Smooth muscle cell (in vitro differentiated cells): ENCODE data around the gene PTBP2. TPM values are rescaled to one million over a fixed set of nuclear protein-coding genes. Genes with fewer than 3 reads are reported as not detected.
"Not testable (repeated sequence)": the region's sequence is repeated elsewhere in the genome, so short reads cannot be mapped to it uniquely, and the experiment has no call there.

Experiments used
- DNase-seq: peaks from one replicate; lab custom pipeline; 2025; ENCODE audit not compliant: unreplicated experiment; lab: John Stamatoyannopoulos, UW
- H2AFZ ChIP-seq: fragments of 200-600 bp; sonication (generic); 2 replicates; pipeline ENCODE4 v1.6.0; 2016; ENCODE audit warnings: antibody characterized with exemption, low read depth, mild to moderate bottlenecking
- H3F3A ChIP-seq: fragments of 200-600 bp; sonication (generic); 2 replicates; pipeline ENCODE4 v1.6.0; 2017; ENCODE audit warnings: antibody characterized with exemption, low read depth
- H3K27ac ChIP-seq: fragments of 200-600 bp; sonication (generic); 2 replicates; pipeline ENCODE4 v1.5.1; 2016; ENCODE audit warnings: low read depth, mild to moderate bottlenecking
- H3K27me3 ChIP-seq: fragments of 200-600 bp; sonication (generic); 2 replicates; pipeline ENCODE4 v1.6.1; 2016; ENCODE audit warnings: low read depth, mild to moderate bottlenecking
- H3K36me3 ChIP-seq: fragments of 200-600 bp; sonication (generic); 2 replicates; pipeline ENCODE4 v1.5.1; 2016; ENCODE audit warnings: low read depth
- H3K4me1 ChIP-seq: fragments of 200-600 bp; sonication (generic); 2 replicates; pipeline ENCODE4 v1.5.1; 2016; ENCODE audit warnings: low read depth
- H3K4me2 ChIP-seq: fragments of 200-600 bp; sonication (generic); 2 replicates; pipeline ENCODE4 v1.6.0; 2016; ENCODE audit warnings: mild to moderate bottlenecking
- H3K4me3 ChIP-seq: fragments of 200-600 bp; sonication (generic); 2 replicates; pipeline ENCODE4 v1.5.1; 2016; ENCODE audit warnings: mild to moderate bottlenecking
- H3K79me2 ChIP-seq: fragments of 200-600 bp; sonication (generic); 2 replicates; pipeline ENCODE4 v1.6.0; 2016; ENCODE audit warnings: low read depth, mild to moderate bottlenecking
- H3K9ac ChIP-seq: fragments of 200-600 bp; sonication (generic); 2 replicates; pipeline ENCODE4 v1.6.0; 2016; ENCODE audit warnings: low read depth
- H3K9me3 ChIP-seq: fragments of 200-600 bp; sonication (generic); replicated peaks from 2 replicates; pipeline ENCODE4 v1.5.1; 2016; ENCODE audit warnings: low read depth
- H4K20me1 ChIP-seq: fragments of 200-600 bp; sonication (generic); 2 replicates; pipeline ENCODE4 v1.6.0; 2016; ENCODE audit warnings: low read depth
- WGBS: methylation state at CpG from one replicate; pipeline ENCODE4 v1.1.7; 2016; ENCODE audit warnings: low lambda C conversion rate; 5-methylcytosine and 5-hydroxymethylcytosine counted together
- polyA plus RNA-seq: library from polyadenylated mRNA; unstranded; fragments of >200 nt; fragmentation: Nextera tagmentation; extraction: Ambion mirVana; gene quantifications from 2 replicates; pipeline ENCODE4 v1.2.1, GENCODE V29; 2016
- total RNA-seq: library from RNA; depleted of rRNA; stranded (reverse); fragments of >200 nt; gene quantifications from 2 replicates; pipeline ENCODE4 v1.2.3, GENCODE V29; 2014
- TF ChIP-seq, protein P1 (sequence below): fragments of 200-600 bp; sonication (generic); IDR thresholded peaks from 2 replicates; pipeline ENCODE4 v1.5.1; 2017; ENCODE audit warnings: borderline replicate concordance, mild to moderate bottlenecking, antibody characterized with exemption; ENCODE audit not compliant: insufficient read depth, poor library complexity, severe bottlenecking

The PTBP2 gene
- total and polyA plus RNA-seq, 2 experiments from 2014 or later: 3.3 to 69.7 TPM

GRCh38 chr1:96748078-96748477, 26.5 kb downstream of the PTBP2 start:
- Histone ChIP-seq H3K79me2 (peaks cover 95% of the 10 kb centered on the region), H3F3A (no peaks in the 10 kb centered on the region), H3K36me3 (peaks cover 14% of the 10 kb centered on the region), H3K27ac (no peak overlapping the region), H3K9ac (no peak overlapping the region), H2AFZ (no peak overlapping the region), H3K9me3 (no peaks in the 10 kb centered on the region), H3K4me3 (no peak overlapping the region), H3K4me1 (peaks cover 22% of the 10 kb centered on the region), H3K27me3 (no peaks in the 10 kb centered on the region), H3K4me2 (no peak overlapping the region), H4K20me1 (peaks cover 95% of the 10 kb centered on the region)
- no peak for DNase-seq
- TF ChIP-seq, protein P1, sequence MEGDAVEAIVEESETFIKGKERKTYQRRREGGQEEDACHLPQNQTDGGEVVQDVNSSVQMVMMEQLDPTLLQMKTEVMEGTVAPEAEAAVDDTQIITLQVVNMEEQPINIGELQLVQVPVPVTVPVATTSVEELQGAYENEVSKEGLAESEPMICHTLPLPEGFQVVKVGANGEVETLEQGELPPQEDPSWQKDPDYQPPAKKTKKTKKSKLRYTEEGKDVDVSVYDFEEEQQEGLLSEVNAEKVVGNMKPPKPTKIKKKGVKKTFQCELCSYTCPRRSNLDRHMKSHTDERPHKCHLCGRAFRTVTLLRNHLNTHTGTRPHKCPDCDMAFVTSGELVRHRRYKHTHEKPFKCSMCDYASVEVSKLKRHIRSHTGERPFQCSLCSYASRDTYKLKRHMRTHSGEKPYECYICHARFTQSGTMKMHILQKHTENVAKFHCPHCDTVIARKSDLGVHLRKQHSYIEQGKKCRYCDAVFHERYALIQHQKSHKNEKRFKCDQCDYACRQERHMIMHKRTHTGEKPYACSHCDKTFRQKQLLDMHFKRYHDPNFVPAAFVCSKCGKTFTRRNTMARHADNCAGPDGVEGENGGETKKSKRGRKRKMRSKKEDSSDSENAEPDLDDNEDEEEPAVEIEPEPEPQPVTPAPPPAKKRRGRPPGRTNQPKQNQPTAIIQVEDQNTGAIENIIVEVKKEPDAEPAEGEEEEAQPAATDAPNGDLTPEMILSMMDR: no peak
- WGBS: 93% methylated on average over 3 of the region's 3 CpGs

DNA sequence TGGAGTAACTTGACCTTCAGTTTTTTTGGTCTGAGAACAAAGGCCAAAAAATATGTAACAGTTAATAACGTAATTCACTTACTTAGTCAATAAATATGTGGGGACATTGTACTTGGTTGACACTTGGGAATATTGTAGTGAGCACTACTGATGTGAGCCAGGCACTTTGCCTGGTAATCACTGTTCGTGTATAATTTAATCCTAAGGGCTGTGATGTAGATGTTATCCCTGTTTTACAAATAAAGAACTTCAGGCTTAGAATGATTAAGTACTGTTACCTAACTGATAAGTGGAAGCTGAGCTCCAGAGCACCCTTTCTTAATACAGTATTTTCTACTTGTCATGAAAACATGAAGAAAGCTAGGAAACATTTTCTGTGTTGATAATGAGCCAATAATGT, 28.0 kb downstream of the PTBP2 start:
- peaks cover 82% of the 10 kb centered on the region for H4K20me1 ChIP-seq
- WGBS: 72% methylated on average over 2 of the region's 2 CpGs
- H3F3A ChIP-seq: no peaks in the 10 kb centered on the region
- peaks cover 22% of the 10 kb centered on the region for H3K4me1 ChIP-seq
- no peak overlapping the region for H2AFZ ChIP-seq
- H3K4me3 ChIP-seq: no peak overlapping the region
- no peak overlapping the region for H3K4me2 ChIP-seq
- DNase-seq: no peak
- H3K36me3 ChIP-seq: peaks cover 14% of the 10 kb centered on the region
- no peaks in the 10 kb centered on the region for H3K9me3 ChIP-seq
- no peaks in the 10 kb centered on the region for H3K27me3 ChIP-seq
- peaks cover 83% of the 10 kb centered on the region for H3K79me2 ChIP-seq
- TF ChIP-seq, protein P1: no peak
- H3K27ac ChIP-seq: no peak overlapping the region
- H3K9ac ChIP-seq: no peak overlapping the region

DNA sequence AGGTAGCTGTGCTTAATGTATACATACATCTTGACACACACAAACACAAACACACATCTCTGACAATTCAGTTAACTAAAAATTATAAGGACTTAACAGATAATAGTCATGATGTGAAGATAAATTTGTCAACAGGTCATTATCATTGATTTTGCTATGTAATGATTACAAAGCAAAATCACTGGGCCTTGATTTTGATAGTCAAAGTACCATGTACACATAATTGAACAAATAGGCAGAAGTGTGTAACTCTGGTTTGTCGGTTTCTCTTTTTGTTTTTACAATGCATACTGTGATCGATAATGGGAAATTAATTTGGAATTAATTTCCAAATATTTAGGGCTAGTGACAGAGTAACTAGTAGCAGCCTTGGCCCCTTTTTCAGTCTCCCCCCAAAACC, 30.8 kb downstream of the PTBP2 start:
- no peaks in the 10 kb centered on the region for H3K9me3 ChIP-seq
- no peak overlapping the region for H3K4me2 ChIP-seq
- 99% methylated on average over 2 of the region's 2 CpGs for WGBS
- no peak for DNase-seq
- H3K9ac ChIP-seq: no peak overlapping the region
- TF ChIP-seq, protein P1: no peak
- peaks cover 18% of the 10 kb centered on the region for H3K4me1 ChIP-seq
- H3K36me3 ChIP-seq: peaks cover 23% of the 10 kb centered on the region
- H3K27me3 ChIP-seq: no peaks in the 10 kb centered on the region
- no peak overlapping the region for H3K27ac ChIP-seq
- H4K20me1 ChIP-seq: peaks cover 55% of the 10 kb centered on the region
- H3K79me2 ChIP-seq: peaks cover 62% of the 10 kb centered on the region
- H3F3A ChIP-seq: no peaks in the 10 kb centered on the region
- no peak overlapping the region for H3K4me3 ChIP-seq
- no peak overlapping the region for H2AFZ ChIP-seq

DNA sequence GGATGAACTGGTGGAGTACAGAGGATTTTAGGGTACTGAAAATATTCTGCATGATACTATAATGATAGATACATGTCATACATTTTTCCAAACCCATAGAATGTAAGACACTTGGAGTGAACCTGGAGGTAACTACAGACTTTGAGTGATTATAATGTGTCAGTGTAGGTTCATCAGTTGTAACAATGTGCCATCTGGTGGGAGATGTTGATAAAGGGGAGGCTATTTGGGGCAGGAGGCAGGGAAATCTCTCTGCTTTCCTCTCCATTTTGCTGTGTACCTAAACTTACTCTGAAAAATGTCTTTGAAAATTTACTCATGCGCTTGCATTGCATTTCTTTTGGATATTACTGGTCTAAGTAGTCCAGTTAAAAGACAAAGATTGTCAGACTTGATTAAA, 35.2 kb downstream of the PTBP2 start:
- H3K79me2 ChIP-seq: peaks cover 51% of the 10 kb centered on the region
- H3K27ac ChIP-seq: no peak overlapping the region
- H3K36me3 ChIP-seq: peaks cover 36% of the 10 kb centered on the region
- H3K27me3 ChIP-seq: no peaks in the 10 kb centered on the region
- no peak overlapping the region for H3K9ac ChIP-seq
- H3K9me3 ChIP-seq: no peaks in the 10 kb centered on the region
- TF ChIP-seq, protein P1: no peak
- H3K4me3 ChIP-seq: no peak overlapping the region
- DNase-seq: no peak
- no peak overlapping the region for H2AFZ ChIP-seq
- H3K4me1 ChIP-seq: no peaks in the 10 kb centered on the region
- no peaks in the 10 kb centered on the region for H3F3A ChIP-seq
- H3K4me2 ChIP-seq: no peak overlapping the region
- 100% methylated on average over 1 of the region's 1 CpG for WGBS
- H4K20me1 ChIP-seq: peaks cover 18% of the 10 kb centered on the region

GRCh38 chr1:96762586-96762985, 41.0 kb downstream of the PTBP2 start:
- Histone ChIP-seq H3K79me2 (peaks cover 61% of the 10 kb centered on the region), H4K20me1 (peaks cover 40% of the 10 kb centered on the region), H3K36me3 (peaks cover 15% of the 10 kb centered on the region)
- not testable (repeated sequence) for H2AFZ ChIP-seq, H3K4me1 ChIP-seq, H3F3A ChIP-seq, H3K27ac ChIP-seq, H3K4me3 ChIP-seq, H3K9me3 ChIP-seq, H3K4me2 ChIP-seq, H3K9ac ChIP-seq, H3K27me3 ChIP-seq, DNase-seq
- 100% methylated on average over 7 of the region's 36 CpGs for WGBS
